ENCODE results near the gene SPEM1. TPM values are rescaled to one million over a fixed set of nuclear protein-coding genes. Genes with fewer than 3 reads are reported as not detected.

SPEM1 gene
- total RNA-seq, 3 donors from 2014 or later (not counting 1 experiment from before 2014, with no cell fraction given): not detected

- no peaks in the 10 kb centered on the region for H3K9me3 Mint-ChIP-seq
- Histone ChIP-seq H3K36me3 (ENCODE audit: control insufficient read depth, insufficient read depth, low read length) (no peaks in the 10 kb centered on the region), H3K4me3 (ENCODE audit: low read length) (no peak within 1 kb of the TSS), H3K4me1 (ENCODE audit: control insufficient read depth, insufficient read depth, low read length) (no peaks in the 10 kb centered on the region), H3K9me3 (ENCODE audit: control insufficient read depth, insufficient read depth, low read length) (no peaks in the 10 kb centered on the region), H3K27ac (ENCODE audit: low read length) (no peak within 1 kb of the TSS), H3K27me3 (ENCODE audit: control insufficient read depth, insufficient read depth, low read length) (no peaks in the 10 kb centered on the region)
- H3K36me3 Mint-ChIP-seq: no peaks in the 10 kb centered on the region
- TF ChIP-seq, protein P1, sequence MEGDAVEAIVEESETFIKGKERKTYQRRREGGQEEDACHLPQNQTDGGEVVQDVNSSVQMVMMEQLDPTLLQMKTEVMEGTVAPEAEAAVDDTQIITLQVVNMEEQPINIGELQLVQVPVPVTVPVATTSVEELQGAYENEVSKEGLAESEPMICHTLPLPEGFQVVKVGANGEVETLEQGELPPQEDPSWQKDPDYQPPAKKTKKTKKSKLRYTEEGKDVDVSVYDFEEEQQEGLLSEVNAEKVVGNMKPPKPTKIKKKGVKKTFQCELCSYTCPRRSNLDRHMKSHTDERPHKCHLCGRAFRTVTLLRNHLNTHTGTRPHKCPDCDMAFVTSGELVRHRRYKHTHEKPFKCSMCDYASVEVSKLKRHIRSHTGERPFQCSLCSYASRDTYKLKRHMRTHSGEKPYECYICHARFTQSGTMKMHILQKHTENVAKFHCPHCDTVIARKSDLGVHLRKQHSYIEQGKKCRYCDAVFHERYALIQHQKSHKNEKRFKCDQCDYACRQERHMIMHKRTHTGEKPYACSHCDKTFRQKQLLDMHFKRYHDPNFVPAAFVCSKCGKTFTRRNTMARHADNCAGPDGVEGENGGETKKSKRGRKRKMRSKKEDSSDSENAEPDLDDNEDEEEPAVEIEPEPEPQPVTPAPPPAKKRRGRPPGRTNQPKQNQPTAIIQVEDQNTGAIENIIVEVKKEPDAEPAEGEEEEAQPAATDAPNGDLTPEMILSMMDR (IDR thresholded peaks at IDR 0.05): no peak
- intact Hi-C loops (cut with micrococcal nuclease): no loop called here
- H3K27ac Mint-ChIP-seq: no peak within 1 kb of the TSS
- no peaks in the 10 kb centered on the region for H3K4me1 Mint-ChIP-seq
- DNase-seq (no peak), ATAC-seq (no peak)
- no peak within 1 kb of the TSS for H3K4me3 Mint-ChIP-seq
- WGBS (ENCODE audit: insufficient coverage): 81% methylated on average over 5 of the region's 5 CpGs
- no peaks in the 10 kb centered on the region for H3K27me3 Mint-ChIP-seq (ENCODE audit: low read depth in 2 of 2)
Observed at GRCh38 chr17:7428557-7428956, 8.4 kb downstream of the SPEM1 start, which contains the start of gene SPEM3. Gene SPEM3, plus strand, starts transcription at chr17:7428857. Its CDS starts 46 bp downstream, at chr17:7428903.

DNA sequence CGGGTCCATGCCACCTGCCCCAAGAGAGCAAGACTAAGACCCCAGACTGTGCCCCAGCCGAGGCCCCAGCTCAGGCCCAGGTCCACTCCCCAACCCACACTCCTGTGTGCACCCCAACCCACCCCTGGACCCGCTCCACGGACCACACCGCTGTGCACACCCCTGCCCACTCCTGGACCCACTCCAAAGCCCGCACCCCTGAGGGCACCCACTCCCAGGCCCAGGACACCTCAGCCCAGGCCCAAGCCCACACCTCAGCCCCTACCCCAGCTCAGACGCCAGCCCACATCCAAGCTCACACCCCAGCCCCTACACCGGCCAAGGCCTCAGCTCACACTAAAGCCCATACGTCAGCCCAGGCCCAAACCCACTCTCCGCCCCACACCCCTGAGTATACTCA is 9.6 kb downstream of the SPEM1 start:
- H3K4me3 Mint-ChIP-seq: no peak overlapping the region
- no peaks in the 10 kb centered on the region for H3K27me3 Mint-ChIP-seq (ENCODE audit: low read depth in 2 of 2)
- WGBS (ENCODE audit: insufficient coverage): 93% methylated on average over 10 of the region's 10 CpGs
- TF ChIP-seq, protein P1 (IDR thresholded peaks at IDR 0.05): no peak
- DNase-seq (no peak), ATAC-seq (no peak)
- Histone ChIP-seq H3K36me3 (ENCODE audit: control insufficient read depth, insufficient read depth, low read length) (no peaks in the 10 kb centered on the region), H3K4me1 (ENCODE audit: control insufficient read depth, insufficient read depth, low read length) (peaks cover 2% of the 10 kb centered on the region), H3K4me3 (ENCODE audit: low read length) (no peak overlapping the region), H3K27ac (ENCODE audit: low read length) (no peak overlapping the region), H3K9me3 (ENCODE audit: control insufficient read depth, insufficient read depth, low read length) (no peaks in the 10 kb centered on the region), H3K27me3 (ENCODE audit: control insufficient read depth, insufficient read depth, low read length) (no peaks in the 10 kb centered on the region)
- no peaks in the 10 kb centered on the region for H3K9me3 Mint-ChIP-seq
- no peaks in the 10 kb centered on the region for H3K4me1 Mint-ChIP-seq
- H3K27ac Mint-ChIP-seq: no peak overlapping the region
- H3K36me3 Mint-ChIP-seq: no peaks in the 10 kb centered on the region
- intact Hi-C loops (cut with micrococcal nuclease): no loop called here

DNA sequence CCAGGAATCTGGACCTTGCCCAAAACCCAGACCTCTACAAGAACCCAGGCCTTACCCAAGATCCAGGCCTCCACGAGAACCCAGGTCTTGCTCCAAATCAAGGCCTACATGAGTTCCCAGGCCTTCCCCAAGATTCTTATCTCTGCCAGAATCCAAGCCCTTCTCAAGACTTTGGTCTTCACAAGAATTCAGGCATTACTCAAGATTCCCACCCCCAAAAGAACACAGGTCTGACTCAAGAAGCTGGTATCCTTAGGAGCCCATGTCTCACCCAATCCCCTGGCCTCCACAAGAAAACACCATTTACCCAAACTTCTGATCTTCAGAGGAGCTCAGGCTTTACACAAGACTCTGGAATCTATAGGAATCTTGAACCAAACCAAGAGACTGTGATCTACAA is 11.1 kb downstream of the SPEM1 start:
- peaks cover 13% of the 10 kb centered on the region for H3K4me1 ChIP-seq (ENCODE audit: control insufficient read depth, insufficient read depth, low read length)
- no peaks in the 10 kb centered on the region for H3K36me3 Mint-ChIP-seq
- TF ChIP-seq, protein P1 (IDR thresholded peaks at IDR 0.05): no peak
- H3K4me1 Mint-ChIP-seq: peaks cover 7 to 12% of the 10 kb centered on the region in 2 donors
- no peak overlapping the region for H3K27ac Mint-ChIP-seq
- H3K27me3 Mint-ChIP-seq (ENCODE audit: low read depth in 2 of 2): no peaks in the 10 kb centered on the region
- no peak for DNase-seq
- 83% methylated on average over 1 of the region's 1 CpG for WGBS (ENCODE audit: insufficient coverage)
- no peak for ATAC-seq
- no peaks in the 10 kb centered on the region for H3K27me3 ChIP-seq (ENCODE audit: control insufficient read depth, insufficient read depth, low read length)
- intact Hi-C loops (cut with micrococcal nuclease): no loop called here
- H3K27ac ChIP-seq (ENCODE audit: low read length): no peak overlapping the region
- no peaks in the 10 kb centered on the region for H3K36me3 ChIP-seq (ENCODE audit: control insufficient read depth, insufficient read depth, low read length)
- H3K9me3 ChIP-seq (ENCODE audit: control insufficient read depth, insufficient read depth, low read length): no peaks in the 10 kb centered on the region
- H3K9me3 Mint-ChIP-seq: no peaks in the 10 kb centered on the region
- H3K4me3 ChIP-seq (ENCODE audit: low read length): no peak overlapping the region
- H3K4me3 Mint-ChIP-seq: no peak overlapping the region

DNA sequence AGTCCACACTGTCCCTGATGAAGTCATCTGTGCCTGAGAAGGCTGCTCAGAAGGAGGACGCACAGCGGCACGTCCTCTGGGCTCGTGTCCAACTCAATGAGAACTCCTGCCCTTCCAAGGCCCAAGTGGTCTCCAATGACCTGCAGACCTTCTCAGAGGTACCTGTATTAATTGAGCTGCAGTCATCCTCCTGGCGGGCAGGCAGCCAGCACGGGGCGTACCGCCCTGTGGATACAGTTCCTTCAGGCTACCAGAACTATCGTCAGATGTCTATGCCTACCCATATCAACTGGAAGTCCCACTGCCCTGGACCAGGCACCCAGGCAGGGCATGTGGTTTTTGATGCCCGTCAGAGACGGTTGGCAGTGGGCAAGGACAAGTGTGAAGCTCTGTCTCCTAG is 12.2 kb downstream of the SPEM1 start:
- intact Hi-C loops (cut with micrococcal nuclease): no loop called here
- ATAC-seq (no peak), DNase-seq (no peak)
- no peaks in the 10 kb centered on the region for H3K36me3 Mint-ChIP-seq
- no peak overlapping the region for H3K27ac Mint-ChIP-seq
- H3K4me1 Mint-ChIP-seq: peaks cover 12 to 20% of the 10 kb centered on the region in 2 donors
- H3K27me3 ChIP-seq (ENCODE audit: control insufficient read depth, insufficient read depth, low read length): no peaks in the 10 kb centered on the region
- 96% methylated on average over 11 of the region's 11 CpGs for WGBS (ENCODE audit: insufficient coverage)
- TF ChIP-seq, protein P1 (IDR thresholded peaks at IDR 0.05): no peak
- H3K27me3 Mint-ChIP-seq (ENCODE audit: low read depth in 2 of 2): no peaks in the 10 kb centered on the region
- H3K4me3 ChIP-seq (ENCODE audit: low read length): no peak overlapping the region
- H3K4me3 Mint-ChIP-seq: no peak overlapping the region
- no peaks in the 10 kb centered on the region for H3K36me3 ChIP-seq (ENCODE audit: control insufficient read depth, insufficient read depth, low read length)
- H3K27ac ChIP-seq (ENCODE audit: low read length): no peak overlapping the region
- H3K9me3 ChIP-seq (ENCODE audit: control insufficient read depth, insufficient read depth, low read length): no peaks in the 10 kb centered on the region
- H3K9me3 Mint-ChIP-seq: no peaks in the 10 kb centered on the region
- peaks cover 23% of the 10 kb centered on the region for H3K4me1 ChIP-seq (ENCODE audit: control insufficient read depth, insufficient read depth, low read length)
